ENCODE measurements around the gene NNAT.
"Not testable (repeated sequence)": the region's sequence is repeated elsewhere in the genome, so short reads cannot be mapped to it uniquely, and the experiment has no call there.

NNAT gene, protein sequence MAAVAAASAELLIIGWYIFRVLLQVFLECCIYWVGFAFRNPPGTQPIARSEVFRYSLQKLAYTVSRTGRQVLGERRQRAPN

DNA sequence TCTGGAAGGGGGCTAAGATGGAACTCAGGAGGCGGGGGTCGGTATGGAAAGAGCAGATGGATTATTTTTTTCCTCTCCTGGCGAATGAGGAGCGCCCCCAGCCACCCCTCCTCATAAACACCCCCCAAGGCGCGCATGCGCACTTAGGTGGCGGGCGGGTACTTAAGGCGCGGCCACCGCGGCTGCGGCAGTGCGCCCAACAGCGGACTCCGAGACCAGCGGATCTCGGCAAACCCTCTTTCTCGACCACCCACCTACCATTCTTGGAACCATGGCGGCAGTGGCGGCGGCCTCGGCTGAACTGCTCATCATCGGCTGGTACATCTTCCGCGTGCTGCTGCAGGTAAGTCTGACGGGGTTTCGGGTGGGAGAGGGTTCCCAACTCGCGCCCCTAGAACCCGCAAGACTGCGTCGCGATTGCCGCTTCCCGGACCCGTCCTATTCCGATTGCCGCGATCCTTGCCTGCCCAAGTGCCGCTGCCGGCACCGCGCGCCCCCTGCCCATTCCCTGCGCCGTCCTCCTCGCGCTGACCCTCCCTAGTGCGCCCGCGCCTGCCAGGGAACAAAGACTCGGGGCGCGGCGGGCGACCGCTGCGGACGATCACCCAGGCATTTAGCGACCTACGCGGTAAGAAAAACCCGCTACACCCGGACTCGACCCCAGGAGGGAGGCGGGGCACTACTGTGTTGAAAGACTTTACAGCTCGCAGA is at the start of gene NNAT:
Gene NNAT, plus strand, starts transcription at position 190 of the 711 bp plus-strand sequence. Its CDS starts 82 bp downstream, at position 272.
- no peak for DNase-seq (ENCODE audit: low read depth)

DNA sequence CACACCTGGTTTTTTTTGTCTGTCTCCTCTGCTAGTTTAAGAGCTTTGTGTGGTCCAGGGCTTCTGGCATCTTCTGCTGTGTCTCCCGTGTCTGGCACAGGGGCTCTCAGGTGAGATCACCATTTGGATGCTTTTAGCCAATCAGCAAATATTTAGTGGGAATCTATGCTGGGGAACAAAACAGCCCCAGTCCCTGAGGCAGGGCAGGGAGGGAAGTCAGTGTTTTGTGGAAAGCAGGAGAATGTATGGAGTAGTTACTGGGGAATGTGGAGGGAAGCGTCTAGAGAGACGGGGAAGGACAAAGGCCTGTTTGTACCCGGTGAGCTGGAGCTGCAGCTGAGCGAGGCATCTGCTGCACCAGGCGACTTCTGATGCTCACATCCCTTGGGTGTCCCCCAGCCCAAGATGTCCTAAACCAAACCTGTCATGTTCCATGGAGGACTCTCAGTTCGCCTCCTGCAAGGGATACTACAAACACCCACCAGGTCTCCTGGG is 49.3 kb upstream of the NNAT start:
- no peak for DNase-seq (ENCODE audit: low read depth)

DNA sequence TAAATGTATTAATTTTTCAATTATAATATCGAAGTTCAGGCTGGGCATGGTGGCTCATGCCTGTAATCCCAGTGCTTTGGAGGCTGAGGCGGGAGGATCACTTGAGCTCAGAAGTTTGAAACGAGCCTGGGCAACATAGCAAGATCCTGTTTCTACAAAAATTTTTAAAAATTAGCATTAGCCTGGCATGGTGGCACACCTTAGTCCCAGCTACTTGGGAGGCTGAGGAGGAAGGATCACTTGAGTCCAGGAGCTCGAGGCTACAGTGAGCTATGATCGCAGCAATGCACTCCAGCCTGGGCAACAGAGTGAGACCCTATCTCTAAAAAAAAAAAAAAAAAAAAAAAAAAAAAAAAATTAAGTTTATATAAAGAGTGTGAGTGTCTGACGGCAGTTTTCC is 48.6 kb upstream of the NNAT start:
- not testable (repeated sequence) for DNase-seq (ENCODE audit: low read depth)

DNA sequence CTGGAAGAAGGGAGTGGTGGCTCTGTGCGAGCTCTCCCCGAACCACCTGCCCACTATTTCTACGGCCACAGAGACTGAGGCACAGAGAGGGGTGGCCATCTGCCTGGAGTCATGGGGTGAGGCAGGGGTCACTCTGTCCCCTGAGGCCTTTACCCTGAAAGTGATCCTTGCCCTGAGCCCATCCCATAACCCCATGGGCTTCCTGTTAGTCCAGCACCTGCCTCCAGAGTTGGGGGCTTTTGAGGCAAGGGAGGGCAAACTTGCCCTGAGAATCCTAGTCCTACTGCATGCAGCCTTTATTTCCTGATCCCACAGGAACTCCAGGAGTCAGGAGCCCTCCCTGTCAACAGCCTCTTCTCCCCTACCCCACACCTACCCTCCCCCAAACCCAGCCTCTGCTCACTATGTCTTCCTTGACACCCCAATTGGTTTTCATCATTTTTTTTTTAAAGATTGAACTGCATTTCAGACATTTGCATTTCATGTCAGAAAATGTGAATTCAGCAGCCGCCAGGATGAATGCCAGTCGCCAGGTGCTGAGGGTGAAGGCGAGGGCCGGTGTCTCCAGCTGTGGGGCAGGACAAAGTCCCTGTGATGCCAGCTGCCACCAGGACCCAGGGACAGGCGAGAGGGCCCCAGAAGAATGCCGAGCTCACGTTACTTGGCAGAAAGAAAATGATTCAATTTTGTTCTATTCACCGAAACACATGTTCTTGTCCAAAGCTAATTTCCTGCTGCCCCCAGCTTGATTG is 47.6 kb upstream of the NNAT start:
- DNase-seq (ENCODE audit: low read depth): no peak

DNA sequence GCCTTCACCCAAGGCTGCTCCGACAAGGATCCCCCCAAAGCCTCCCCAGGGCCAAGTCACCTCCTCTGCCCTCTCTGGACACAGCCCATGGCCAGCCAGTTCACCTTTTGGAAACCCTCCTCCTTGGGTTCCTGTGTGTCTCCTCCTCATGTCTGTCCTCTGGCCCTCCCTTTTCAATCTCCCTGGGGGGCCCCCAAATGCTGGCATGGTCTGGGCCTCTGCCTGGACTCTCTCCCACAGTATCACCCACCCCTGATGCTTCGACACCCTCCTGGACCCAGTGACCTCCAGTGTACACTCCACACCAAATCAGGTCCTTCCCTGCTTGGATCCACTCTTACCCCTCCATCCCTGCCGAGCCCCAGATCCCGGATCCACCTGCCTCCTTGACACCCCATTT is 46.7 kb upstream of the NNAT start:
- DNase-seq (ENCODE audit: low read depth): no peak

DNA sequence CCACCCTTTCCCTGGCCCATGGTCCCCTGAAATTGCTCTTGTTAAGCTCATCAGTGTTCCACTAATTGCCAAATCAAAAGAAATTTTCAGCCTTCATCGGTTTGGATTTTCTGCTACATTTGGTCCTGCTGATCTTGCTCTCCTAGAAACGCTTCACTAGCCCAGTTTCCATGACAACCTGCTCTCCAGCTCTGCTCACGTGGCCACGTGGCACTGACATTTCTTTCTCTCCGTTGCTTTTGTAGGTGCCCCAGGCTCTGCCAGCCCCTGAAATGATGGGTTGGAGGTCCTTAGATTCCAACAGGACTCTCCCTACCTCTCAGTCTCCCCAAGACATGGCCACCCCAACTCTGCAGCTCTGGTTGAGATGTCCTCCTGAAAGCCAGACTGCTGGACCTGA is 45.8 kb upstream of the NNAT start:
- DNase-seq (ENCODE audit: low read depth): no peak

DNA sequence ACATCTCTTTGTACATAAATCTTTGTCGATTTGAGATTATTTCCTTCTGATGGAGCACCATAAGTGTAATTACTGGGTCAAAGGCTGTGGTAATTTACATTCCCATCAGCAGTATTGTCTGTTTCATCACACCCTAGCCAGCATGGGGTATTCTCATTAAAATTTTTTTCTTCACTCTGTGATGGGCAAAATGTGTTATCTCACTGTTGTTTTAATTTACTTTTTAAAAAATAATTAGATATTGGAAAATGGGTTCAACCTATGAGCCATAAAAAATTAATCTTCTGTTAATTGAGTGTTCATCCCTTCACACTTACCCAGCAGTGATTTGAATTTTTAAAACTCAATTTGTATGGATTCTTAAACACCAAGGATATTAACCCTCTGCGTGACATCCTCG is 44.0 kb upstream of the NNAT start:
- no peak for DNase-seq (ENCODE audit: low read depth)

DNA sequence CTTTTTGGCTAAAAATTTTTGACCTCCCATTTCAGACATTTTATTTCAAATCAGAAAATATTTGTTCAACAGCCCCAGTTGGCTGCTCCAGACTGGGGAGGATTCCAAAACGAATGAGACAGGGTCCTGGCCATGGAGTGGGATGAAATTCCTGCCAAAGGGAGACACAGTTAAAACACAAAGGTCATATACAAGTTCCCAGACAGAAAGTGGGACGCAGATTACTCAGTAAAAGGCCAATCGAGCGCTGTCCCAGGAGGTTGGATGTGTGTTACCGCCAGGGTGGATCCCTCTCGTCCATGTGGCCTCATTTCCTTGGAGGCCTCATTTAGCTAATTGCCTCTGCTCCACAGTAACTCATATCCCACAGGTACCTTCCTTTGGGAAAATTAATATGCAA is 41.8 kb upstream of the NNAT start:
- no peak for DNase-seq (ENCODE audit: low read depth)

DNA sequence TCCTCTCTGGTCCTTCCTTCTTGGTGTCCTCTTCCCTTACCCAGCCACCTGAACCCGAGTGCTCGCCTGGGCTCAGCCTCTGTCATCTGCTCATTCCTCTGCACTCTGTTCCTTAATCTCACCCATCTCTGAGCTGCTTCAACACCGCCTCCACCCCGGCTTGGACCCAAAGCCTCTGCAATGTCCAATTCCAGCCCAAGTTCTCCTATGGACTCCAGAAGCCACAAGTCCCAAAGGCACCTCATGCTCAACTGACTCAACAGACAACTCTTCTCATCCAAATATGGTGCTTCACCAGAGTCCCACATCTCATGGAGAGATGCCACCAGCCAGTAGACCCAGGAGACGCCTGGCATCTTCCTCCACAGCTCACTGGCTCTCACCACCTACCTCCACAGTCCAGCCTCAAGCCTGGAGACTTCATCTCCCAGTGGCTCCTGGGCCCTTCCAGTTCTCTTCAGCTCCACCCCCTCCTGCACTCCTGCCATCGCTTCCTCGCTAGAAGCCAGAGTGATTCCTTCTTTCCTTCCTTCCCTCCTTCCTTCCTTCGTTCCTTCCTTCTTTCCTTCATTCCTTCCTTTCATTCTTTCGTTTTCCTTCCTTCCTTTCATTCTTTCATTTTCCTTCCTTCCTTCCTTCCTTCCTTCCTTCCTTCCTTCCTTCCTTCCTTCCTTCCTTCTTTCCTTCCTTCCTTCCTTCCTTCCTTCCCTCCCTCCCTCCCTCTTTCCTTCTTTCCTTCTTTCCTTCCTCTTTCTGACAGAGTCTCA is 40.9 kb upstream of the NNAT start:
- no peak for DNase-seq (ENCODE audit: low read depth)

DNA sequence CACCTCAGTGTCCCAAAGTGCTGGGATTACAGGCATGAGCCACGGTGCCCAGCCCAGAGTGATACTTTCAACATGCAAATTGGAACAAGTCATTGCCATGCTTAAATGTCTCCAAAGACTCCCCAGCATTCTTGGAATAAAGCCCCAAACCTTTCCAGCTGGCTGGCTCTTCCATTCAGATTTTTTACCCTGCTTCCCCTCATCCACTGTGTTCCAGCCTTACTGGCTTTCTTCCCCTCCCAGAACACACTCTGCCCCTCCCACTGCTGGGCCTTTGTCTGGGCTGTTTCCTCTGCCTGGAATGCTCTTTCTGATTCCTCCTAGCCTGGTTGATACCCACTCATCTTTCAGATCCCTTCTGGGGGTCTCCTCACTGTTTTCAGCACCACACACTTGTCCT is 40.1 kb upstream of the NNAT start:
- no peak for DNase-seq (ENCODE audit: low read depth)

DNA sequence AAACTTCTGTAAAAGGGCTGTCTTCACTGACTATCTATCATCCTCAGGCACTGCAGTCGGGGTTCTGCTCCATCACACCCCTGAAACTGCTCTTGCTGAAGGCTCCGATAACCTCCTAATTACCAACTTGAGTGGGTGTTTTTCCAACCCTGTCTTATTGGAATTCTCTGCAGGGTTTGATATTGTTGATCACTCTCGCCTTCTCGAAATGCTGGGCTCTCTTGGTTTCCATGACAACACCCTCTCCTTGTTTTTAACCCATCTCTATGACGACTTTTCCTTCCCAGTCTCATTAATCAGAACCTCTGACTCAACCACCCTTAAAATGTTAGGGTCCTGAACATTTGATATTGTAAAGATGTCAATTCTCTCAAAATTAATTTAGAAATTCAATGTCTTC is 39.4 kb upstream of the NNAT start:
- DNase-seq (ENCODE audit: low read depth): no peak

DNA sequence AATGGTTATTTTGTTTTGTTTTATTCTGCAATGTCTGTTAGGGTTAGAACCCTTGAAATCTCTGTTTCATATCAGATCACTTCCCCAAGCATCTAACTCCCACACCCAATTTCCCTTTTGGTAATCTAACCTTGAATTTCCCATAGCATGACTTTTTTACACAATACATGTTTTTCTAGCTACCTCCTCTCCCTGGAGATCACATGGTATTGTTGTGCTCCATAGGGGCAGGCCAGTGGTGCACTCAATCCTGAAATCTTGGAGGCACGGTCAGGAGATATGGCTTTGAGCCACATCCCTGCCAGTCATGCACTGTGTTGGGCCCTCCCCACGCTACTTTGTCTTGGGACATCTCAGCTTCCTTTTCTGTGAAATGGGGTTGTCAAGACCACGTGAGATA is 36.7 kb upstream of the NNAT start:
- no peak for DNase-seq (ENCODE audit: low read depth)

DNA sequence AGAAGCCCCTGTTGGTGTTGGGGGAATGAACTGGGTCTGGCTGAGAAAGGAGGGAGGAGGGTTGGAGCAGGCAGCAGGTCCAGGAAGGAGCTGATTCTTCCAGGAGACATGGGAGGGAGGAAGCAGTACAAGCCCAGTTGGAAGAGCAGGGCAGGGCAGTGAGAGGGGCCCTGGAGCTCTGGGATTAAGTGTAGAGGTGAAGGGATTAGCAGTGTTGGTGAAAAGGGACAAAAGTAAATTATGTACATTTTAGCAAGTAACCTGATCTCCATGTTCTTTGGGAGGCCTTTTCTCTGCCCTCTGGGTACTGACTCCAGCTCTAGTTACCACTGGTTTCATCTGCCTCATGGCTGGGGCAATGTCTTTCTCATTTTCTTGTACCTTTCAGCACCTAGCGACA is 34.8 kb upstream of the NNAT start:
- DNase-seq (ENCODE audit: low read depth): not testable (repeated sequence)

DNA sequence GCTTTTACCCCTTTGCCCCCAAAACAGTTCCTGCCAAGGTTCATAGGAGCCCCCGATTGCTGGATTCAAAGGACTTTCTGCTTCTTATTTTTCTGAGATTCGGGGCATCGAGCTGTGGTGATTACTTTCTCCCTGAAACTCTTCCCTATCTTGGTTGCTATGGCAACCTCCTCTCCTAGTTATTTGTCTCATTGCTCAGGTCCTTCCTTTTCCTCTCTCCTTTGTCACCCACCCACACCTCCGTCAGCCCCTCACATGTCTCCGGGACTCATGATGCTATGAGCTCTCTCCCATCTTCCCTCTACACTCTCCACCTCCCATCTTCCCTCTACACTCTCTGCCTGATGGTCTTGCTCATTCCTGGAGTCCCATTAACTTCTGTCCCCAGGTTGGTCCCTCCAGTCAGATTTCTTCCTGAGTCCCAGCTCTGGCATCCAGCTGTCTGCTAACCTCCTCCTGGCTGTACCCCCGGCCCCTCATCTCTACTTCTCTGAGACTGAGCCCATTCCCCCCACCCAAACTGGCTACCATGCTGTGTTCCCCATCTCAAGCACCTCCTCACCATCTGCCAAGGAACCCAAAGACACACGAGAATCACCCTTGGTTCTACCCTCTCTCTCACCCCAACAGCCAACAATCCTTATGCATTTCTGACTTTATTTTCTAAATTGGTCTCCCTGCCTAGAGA is 30.2 kb upstream of the NNAT start:
- no peak for DNase-seq (ENCODE audit: low read depth)

DNA sequence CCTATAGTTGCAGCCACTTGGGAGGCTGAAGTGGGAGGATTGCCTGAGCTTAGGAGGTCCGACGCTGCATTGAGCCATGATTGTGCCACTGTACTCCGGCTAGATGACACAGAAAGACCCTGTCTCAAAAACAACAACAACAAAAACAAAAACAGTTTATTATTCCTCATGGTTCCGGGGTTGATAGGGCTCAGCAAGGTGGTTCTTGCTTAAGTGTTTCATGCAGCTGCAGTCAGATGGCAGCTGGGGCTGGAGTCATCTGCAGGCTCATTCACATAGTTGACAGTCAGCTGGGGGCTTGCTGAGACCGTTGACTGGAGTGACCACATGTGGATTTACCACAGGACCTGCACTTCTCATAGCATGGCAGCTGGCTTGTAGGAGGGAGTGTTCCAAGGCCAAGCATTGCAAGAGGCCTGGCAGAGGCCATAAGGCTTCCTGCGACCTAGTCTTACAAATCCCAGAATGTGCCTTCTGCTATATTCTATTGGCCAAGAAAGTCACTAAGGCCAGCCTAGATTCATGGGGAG is 28.9 kb upstream of the NNAT start:
- no peak for DNase-seq (ENCODE audit: low read depth)

DNA sequence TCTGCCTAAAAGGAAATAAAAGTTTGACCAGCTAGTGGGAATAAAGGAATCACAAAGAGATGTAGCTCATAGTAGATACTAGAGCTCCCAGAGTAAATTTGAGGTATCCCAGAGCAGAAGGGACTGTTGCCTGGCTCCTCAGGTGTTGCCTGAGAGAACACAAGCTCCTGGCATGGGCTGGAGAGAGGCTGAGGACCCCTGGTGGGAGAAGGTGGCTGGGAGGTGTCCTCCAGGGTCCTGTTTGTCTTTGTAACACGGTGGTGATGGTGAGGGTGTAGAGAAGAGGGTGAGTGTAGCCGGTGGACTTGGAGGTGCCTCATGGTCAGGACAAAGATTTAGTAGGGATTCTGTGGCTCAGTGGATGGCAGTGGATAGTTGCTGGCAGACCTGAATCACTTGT is 28.1 kb upstream of the NNAT start:
- no peak for DNase-seq (ENCODE audit: low read depth)

DNA sequence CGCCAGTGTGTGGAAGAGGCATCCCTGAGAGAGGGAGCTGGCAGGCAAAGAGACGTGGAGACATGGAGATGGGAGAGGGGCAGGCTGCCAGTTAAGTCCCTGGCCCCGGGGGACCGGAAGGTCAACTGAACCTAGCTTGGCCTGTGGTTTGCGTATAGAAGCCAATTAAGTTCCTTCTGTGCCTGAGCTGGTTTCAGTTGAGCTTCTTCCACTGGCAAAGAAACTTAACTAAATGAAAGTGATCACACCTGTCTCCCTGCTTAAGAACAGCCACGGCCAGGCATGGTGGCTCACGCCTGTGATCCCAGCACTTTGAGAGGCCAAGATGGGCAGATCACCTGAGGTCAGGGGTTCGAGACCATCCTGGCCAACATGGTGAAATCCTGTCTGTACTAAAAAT is 26.7 kb upstream of the NNAT start:
- no peak for DNase-seq (ENCODE audit: low read depth)

DNA sequence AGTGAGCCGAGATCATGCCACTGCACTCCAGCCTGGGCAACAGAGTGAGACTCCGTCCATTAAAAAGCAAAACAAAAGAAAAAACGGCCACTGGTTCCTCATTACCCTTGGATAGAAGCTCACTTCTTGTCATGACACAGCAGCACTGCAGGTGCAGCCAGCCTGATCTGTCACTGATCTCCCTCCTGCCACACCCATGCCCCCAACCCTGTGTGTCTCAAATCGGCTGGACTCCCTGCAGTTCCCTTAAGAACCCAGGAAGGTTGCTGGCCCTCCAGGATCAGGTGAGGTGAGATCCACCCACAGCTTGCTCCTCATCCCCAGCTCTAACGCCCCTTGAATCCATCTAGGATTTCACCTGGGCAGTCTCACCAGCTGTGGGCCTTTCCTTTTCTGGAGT is 26.3 kb upstream of the NNAT start:
- no peak for DNase-seq (ENCODE audit: low read depth)

DNA sequence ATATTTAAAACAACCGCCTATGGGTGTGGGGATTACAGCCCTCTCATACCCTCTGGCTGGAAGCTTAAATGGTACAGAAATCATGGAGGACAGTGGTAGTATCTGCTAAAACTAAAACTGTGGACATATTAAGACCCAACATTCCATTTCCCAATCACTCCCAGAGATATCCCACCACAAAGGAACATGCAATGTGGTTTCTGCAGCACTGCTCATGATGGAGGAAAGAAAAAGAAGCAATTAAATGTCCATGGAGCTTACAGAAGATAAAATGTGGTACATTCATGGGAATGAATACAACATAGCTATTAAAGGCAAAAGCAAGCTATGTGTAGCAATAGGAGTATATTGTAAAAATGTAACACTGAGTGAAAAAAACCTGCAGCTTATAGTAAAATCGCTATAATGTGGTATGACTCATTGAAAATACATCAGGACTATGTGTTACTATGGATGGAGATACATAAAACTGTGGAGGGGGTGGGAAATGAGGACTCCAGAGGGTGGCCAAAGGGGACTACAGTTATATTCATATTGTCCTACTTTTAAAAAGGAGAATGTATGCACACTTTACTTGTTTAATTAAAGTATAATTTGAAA is 22.9 kb upstream of the NNAT start:
- DNase-seq (ENCODE audit: low read depth): peak; percentile 43

DNA sequence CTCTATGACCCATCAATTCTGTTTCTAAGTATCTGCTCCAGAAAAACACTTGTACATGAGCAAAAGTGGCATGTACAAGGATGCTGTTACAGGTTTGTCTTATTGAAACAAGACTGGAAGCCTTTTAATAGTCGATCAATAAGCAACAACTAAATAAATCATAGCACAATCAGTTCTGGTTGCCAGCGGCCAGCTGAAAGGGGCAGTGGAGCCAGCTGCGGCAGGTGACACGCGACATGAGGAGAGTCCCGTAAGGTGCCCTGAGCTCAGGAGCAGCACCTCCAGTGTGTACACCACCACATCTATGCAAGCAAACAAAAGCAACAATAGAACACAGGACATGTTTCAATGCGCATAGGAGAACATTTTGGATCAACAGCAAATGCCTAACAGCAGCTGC is 20.7 kb upstream of the NNAT start:
- no peak for DNase-seq (ENCODE audit: low read depth)

DNA sequence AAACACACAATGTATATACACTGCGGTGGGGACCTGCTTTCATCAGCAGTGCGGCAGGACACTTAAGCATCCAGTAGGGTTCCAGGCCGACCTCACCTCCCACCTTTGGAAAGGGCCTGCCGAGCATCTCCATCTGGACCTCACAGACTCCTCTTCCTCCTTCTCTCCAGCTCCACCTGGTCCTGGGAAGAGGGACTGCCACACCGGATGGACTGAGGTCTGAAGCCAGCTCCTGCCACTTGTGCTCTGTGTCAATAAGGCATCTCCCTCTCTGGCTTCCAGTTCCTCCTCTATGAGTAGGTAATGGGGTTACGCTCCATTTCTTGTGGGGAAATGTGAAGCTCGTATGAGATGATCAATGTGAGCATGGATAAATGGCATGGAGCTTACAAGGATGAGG is 19.1 kb upstream of the NNAT start:
- DNase-seq (ENCODE audit: low read depth): no peak

Data from EH (cell line).